Gastroesophageal sphincter (tissue), 4 donors: ENCODE measurements around the gene AP2A2. TPM values are rescaled to one million over a fixed set of nuclear protein-coding genes. Genes with fewer than 3 reads are reported as not detected.

Experiments
- ATAC-seq: fragments of 150-250 bp; one replicate; pipeline ENCODE4 v1.9.1; 2016; ENCODE audit warnings: mild to moderate bottlenecking, moderate library complexity
- H3K27ac ChIP-seq, 4 donors: fragments of 200-600 bp; sonication (generic) in 3 of 4; 1 replicate in 3 of 4; 2 replicates in 1 of 4; pipeline ENCODE4 v1.5.1; 2016 to 2019
- H3K27me3 ChIP-seq: fragments of 200-600 bp; sonication (generic); one replicate; pipeline ENCODE4 v1.5.1; 2019
- H3K36me3 ChIP-seq, 2 donors: fragments of 200-600 bp; sonication (generic); one replicate each; pipeline ENCODE4 v1.5.1; 2019; ENCODE audit warnings: control low read depth in 1 of 2
- H3K4me1 ChIP-seq, 3 donors: fragments of 200-600 bp; sonication (generic); 1 replicate in 2 of 3; 2 replicates in 1 of 3; pipeline ENCODE4 v1.5.1; 2016 to 2019; ENCODE audit warnings: control low read depth in 2 of 3
- H3K4me3 ChIP-seq, 2 donors: fragments of 200-600 bp; sonication (generic); one replicate each; pipeline ENCODE4 v1.5.1; 2019; ENCODE audit warnings: mild to moderate bottlenecking in 1 of 2, moderate library complexity in 1 of 2
- H3K9me3 ChIP-seq, 3 donors: fragments of 200-600 bp; sonication (generic); one replicate each; pipeline ENCODE4 v1.5.1; 2017 to 2019; ENCODE audit warnings: control low read depth in 2 of 3
- CTCF ChIP-seq, 4 experiments: fragments of 200-600 bp in 2 of 4; fragments of 450-650 bp in 2 of 4; sonication (generic) in 1 of 4; IDR thresholded peaks; one replicate each; pipeline ENCODE4 v1.5.1; 2017 to 2019; ENCODE audit warnings: antibody characterized with exemption in 4 of 4, mild to moderate bottlenecking in 2 of 4, moderate library complexity in 2 of 4
- EP300 ChIP-seq: sonication (generic); formaldehyde crosslinking; IDR thresholded peaks from one replicate; pipeline ENCODE4 v1.6.1; 2017; ENCODE audit warnings: antibody characterized with exemption, mild to moderate bottlenecking
- POLR2A ChIP-seq, 2 donors: fragments of 450-650 bp; IDR thresholded peaks; one replicate each; pipeline ENCODE4 v1.6.1; 2017; ENCODE audit warnings: antibody characterized with exemption in 2 of 2, mild to moderate bottlenecking in 2 of 2, moderate library complexity in 1 of 2
- POLR2AphosphoS5 ChIP-seq: sonication (generic); formaldehyde crosslinking; IDR thresholded peaks from one replicate; pipeline ENCODE4 v1.6.1; 2017; ENCODE audit warnings: antibody characterized with exemption
- WGBS, 2 donors: methylation state at CpG; one replicate each; pipeline ENCODE4 v1.1.5; 2018; ENCODE audit warnings: low coverage in 1 of 2; 5-methylcytosine and 5-hydroxymethylcytosine counted together
- total RNA-seq, 4 donors: library from RNA; depleted of rRNA; stranded (reverse); fragments of >200 nt; gene quantifications; one replicate each; pipeline ENCODE4 v1.1.0, GENCODE V29; 2016

Gene AP2A2
- total RNA-seq, 4 donors from 2014 or later = 47.9 to 88.5 (median 61.6) TPM

DNA sequence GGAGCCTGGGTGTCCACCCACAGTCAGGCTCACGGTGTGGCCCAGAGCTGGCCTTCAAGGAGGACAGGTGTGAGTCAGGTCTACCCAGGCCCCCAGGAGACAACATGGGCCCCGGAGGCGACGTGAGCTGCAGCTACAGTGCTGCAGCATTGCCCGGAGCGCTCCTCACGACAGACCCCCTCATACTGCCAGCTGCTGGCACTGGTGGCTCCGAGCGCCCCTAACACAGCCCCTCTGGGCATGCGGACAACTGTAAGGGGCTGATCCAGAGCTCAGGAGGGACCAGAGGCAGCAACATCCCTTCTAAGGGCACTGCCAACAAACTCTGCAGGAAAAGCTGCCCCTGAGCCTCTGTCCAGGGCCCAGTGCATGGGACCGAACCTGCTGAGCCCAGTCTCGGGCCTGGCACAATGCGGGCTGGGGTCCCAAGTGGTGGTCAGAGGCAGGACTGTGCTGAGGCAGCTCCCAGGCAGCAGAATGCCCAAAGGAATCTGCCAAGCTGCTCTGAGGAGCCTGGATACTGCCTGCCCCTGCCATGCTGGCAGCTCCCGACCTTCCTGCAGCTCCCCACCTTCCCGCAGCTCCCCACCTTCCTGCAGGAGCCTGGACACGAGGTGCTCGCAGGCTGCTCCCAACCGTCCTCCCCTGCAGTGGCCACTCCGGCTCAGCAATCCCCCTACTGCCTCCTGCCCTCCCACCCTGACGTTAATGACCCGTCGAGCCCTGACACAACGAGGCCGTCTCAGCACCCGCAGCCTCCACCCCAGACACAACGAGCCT lies 30.1 kb upstream of the AP2A2 start:
- Histone ChIP-seq H3K36me3 (peaks cover 0 to 53% of the 10 kb centered on the region in 2 donors), H3K27ac (no peak overlapping the region), H3K4me3 (no peak overlapping the region), H3K9me3 (no peaks in the 10 kb centered on the region), H3K27me3 (no peaks in the 10 kb centered on the region), H3K4me1 (peaks cover 0 to 15% (median 0%) of the 10 kb centered on the region in 3 donors)
- 76 to 77% methylated on average over 6 to 9 of the region's 26 CpGs for WGBS, 2 donors
- TF ChIP-seq POLR2A (IDR thresholded peaks at IDR 0.05) = no peak
- no peak for TF ChIP-seq EP300
- no peak for TF ChIP-seq CTCF (IDR thresholded peaks at IDR 0.05)
- TF ChIP-seq POLR2AphosphoS5 = no peak
- ATAC-seq = no peak

DNA sequence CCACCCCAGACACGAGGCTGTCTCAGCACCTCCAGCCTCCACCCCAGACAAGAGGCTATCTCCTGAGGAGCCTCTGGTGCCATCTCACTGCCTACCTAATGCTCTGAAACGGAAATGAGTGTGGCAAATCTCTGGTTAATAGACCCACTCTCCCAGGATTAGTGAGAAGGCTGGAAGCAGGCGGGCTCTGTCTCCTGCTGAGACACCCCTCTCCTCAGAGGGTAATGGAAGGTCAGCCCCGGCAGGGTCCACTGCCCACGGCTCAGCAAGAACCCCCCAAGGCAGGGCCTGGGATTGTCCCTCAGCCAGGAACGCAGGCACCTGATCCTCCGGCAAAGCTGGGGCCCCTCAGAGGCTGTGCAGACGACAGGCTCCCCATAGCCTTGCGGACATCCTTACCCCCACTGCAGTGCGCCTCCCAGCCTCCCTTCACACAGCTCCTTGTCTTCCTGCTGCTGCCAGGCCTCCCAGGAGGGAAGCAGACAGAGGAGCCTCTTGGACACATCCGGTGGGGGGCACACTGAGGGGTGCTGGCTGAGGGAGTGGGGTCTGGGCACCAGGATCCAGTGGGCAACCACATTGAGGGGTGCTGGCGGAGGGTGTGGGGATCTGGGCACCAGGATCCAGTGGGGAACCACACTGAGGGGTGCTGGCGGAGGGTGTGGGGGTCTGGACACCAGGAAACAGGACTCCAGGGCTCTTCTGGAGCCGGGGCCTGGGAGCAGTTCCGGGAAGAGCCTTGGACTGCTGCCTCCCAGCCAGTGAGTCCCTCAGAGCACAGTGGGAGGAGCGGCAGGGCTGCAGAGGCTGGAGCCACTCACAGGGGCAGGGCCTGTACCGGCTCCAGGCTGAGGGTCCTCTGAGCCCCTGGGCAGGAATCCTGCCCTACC lies 28.2 kb upstream of the AP2A2 start:
- peaks cover 0 to 15% (median 0%) of the 10 kb centered on the region in 3 donors for H3K4me1 ChIP-seq
- H3K9me3 ChIP-seq = no peaks in the 10 kb centered on the region
- no peak overlapping the region for H3K27ac ChIP-seq
- ATAC-seq = no peak
- no peaks in the 10 kb centered on the region for H3K27me3 ChIP-seq
- 79% methylated on average over 2 of the region's 17 CpGs; no CpG with 5 or more reads in 1 of the 2 donors for WGBS, 2 donors
- no peak overlapping the region for H3K4me3 ChIP-seq
- no peak for TF ChIP-seq EP300
- no peak for TF ChIP-seq POLR2AphosphoS5
- no peak for TF ChIP-seq CTCF (IDR thresholded peaks at IDR 0.05)
- TF ChIP-seq POLR2A (IDR thresholded peaks at IDR 0.05) = no peak
- H3K36me3 ChIP-seq = peaks cover 0 to 57% of the 10 kb centered on the region in 2 donors

DNA sequence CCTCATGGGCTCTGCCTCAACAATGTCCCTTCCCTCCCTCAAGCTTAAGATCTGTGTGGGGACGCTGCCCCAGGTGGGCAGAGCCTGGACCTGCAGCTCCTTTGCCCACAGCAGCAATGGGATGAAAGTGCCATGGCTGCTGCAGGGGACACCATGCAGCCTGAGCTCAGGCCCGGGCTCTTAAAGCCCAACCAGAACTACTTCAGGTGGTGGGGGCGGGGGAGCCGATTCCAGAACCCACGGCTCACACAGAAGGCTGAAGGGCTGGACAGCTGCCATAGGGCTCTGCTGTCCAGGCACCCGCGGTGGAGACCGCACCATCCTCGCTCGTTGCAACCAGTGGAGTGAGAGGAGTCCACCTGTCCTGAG lies 27.5 kb upstream of the AP2A2 start:
- Histone ChIP-seq H3K4me3 (no peak overlapping the region), H3K27ac (no peak overlapping the region), H3K27me3 (no peaks in the 10 kb centered on the region), H3K36me3 (peaks cover 0 to 61% of the 10 kb centered on the region in 2 donors), H3K9me3 (no peaks in the 10 kb centered on the region), H3K4me1 (peaks cover 0 to 15% (median 0%) of the 10 kb centered on the region in 3 donors)
- ATAC-seq = peak; percentile 20
- no peak for TF ChIP-seq POLR2A (IDR thresholded peaks at IDR 0.05)
- no peak for TF ChIP-seq EP300
- TF ChIP-seq POLR2AphosphoS5 = no peak
- TF ChIP-seq CTCF (IDR thresholded peaks at IDR 0.05) = peak in 1 of 4 experiments; percentile 11
- WGBS, 2 donors = 0% methylated on average over 1 of the region's 10 CpGs; no CpG with 5 or more reads in 1 of the 2 donors

DNA sequence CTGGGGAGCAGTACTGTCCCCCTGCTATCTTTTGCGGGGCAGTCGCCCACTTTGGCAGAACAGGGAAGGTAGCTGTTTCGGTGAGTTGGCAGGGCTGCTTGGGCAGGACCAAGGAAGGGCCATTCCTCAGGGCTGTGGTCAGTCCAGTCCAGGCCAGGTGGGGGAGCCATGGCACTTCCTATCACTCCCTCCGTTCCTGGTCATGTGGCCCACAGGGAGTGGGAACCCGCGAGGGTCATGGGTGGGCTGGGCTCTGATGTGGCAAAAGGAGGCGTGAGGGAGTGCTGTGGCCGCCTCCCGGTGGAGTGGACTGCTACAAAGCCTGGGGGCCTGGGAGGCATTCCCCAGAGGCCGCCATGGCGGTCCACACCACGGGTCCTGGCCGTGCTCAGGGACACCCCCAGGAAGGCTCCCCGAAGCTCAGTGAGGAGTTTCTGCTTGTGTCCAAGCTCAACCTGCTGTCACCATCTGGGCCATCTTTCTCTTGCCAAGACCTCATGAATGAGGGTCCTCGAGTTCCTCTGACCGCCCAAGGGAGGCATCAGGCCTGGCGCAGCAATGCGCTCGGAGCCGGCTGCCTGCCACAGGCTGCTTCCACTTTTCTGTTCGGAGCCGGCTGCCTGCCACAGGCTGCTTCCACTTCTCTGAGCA lies 27.0 kb upstream of the AP2A2 start:
- Histone ChIP-seq H3K4me3 (no peak overlapping the region), H3K27ac (no peak overlapping the region), H3K36me3 (peaks cover 0 to 66% of the 10 kb centered on the region in 2 donors), H3K9me3 (no peaks in the 10 kb centered on the region), H3K4me1 (peaks cover 0 to 15% (median 0%) of the 10 kb centered on the region in 3 donors), H3K27me3 (no peaks in the 10 kb centered on the region)
- TF ChIP-seq CTCF (IDR thresholded peaks at IDR 0.05) (peak in 2 of 4 experiments; percentile 39 to 45), POLR2AphosphoS5 (no peak)
- ATAC-seq = peak; percentile 16
- WGBS, 2 donors = 91% methylated on average over 8 of the region's 22 CpGs; no CpG with 5 or more reads in 1 of the 2 donors
